Lower leg skin (tissue), 4 donors: ENCODE measurements around the gene MYL12B. TPM values are rescaled to one million over a fixed set of nuclear protein-coding genes. Genes with fewer than 3 reads are reported as not detected.
A peak's percentile ranks its signal among the peaks of the same experiment; 100 is the strongest.

Experiments
- DNase-seq, 2 donors: peaks; one replicate each; pipeline ENCODE4 v3.0.0-alpha.2; 2019; ENCODE audit warnings: low spot score in 2 of 2
- H3K4me3 ChIP-seq: fragments of 200-600 bp; sonication (generic); 2 replicates; pipeline ENCODE4 v1.5.1; 2017; ENCODE audit warnings: mild to moderate bottlenecking, low read depth; ENCODE audit not compliant: poor library complexity, severe bottlenecking
- CTCF ChIP-seq, 3 donors: fragments of 450-650 bp; IDR thresholded peaks; one replicate each; pipeline ENCODE4 v1.5.1; 2016; ENCODE audit warnings: antibody characterized with exemption in 3 of 3, mild to moderate bottlenecking in 3 of 3, moderate library complexity in 2 of 3
- POLR2A ChIP-seq, 2 donors: fragments of 450-650 bp; IDR thresholded peaks; one replicate each; pipeline ENCODE4 v1.6.1; 2016 to 2017; ENCODE audit warnings: antibody characterized with exemption in 2 of 2, mild to moderate bottlenecking in 1 of 2, moderate library complexity in 1 of 2
- WGBS, 2 donors: methylation state at CpG; one replicate each; pipeline ENCODE4 v1.1.5; 2018; 5-methylcytosine and 5-hydroxymethylcytosine counted together
- intact Hi-C: fragments of 100-400 bp; cut with DNase I; formaldehyde crosslinking; loops from one replicate; pipeline ENCODE4 v1.15.0; 2023; ENCODE audit warnings: low total_unique reads
- total RNA-seq, 4 donors: library from RNA; depleted of rRNA; stranded (reverse); fragments of >200 nt; gene quantifications; one replicate each; pipeline ENCODE4 v1.1.0, GENCODE V29; 2016

MYL12B gene
- total RNA-seq, 4 donors from 2014 or later = 240 to 360 (median 286) TPM

GRCh38 chr18:3245185-3245564 is 16.8 kb upstream of the MYL12B start:
- WGBS, 2 donors = 46 to 66% methylated on average over 1 of the region's 1 CpG
- TF ChIP-seq CTCF (IDR thresholded peaks at IDR 0.05) (no peak), POLR2A (IDR thresholded peaks at IDR 0.05) (no peak)
- intact Hi-C loops = no loop called here
- no peak overlapping the region for H3K4me3 ChIP-seq
- DNase-seq = no peak

- TF ChIP-seq POLR2A (IDR thresholded peaks at IDR 0.05) (no peak), CTCF (IDR thresholded peaks at IDR 0.05) (peak in 1 of 3 donors; percentile 81)
- intact Hi-C loops = loop anchor here (2.0 kb wide), 1 partner anchor 311 kb away; no protein-coding TSS in a partner anchor
- WGBS, 2 donors = 7% methylated on average over 29 of the region's 29 CpGs
- DNase-seq = peak; percentile 86 to 97
- H3K4me3 ChIP-seq = peak overlapping the region; percentile 12
These were observed 15.9 kb upstream of the MYL12B start for GRCh38 chr18:3245853-3246634.

GRCh38 chr18:3246635-3247239 is 15.2 kb upstream of the MYL12B start:
- WGBS, 2 donors = 31 to 38% methylated on average over 21 to 23 of the region's 23 CpGs
- intact Hi-C loops = loop anchor here (2.0 kb wide), 1 partner anchor 312 kb away; no protein-coding TSS in a partner anchor
- TF ChIP-seq CTCF (IDR thresholded peaks at IDR 0.05) = no peak
- DNase-seq = peak; percentile 60 to 90
- peak overlapping the region; percentile 12 for H3K4me3 ChIP-seq

GRCh38 chr18:3247240-3248061 is 14.5 kb upstream of the MYL12B start, which contains the start of gene MYL12A:
TSS of gene MYL12A (plus strand) at chr18:3247801. CDS start at chr18:3253248, 5,447 bp downstream.
- intact Hi-C loops = loop anchor here (2.0 kb wide), 1 partner anchor 313 kb away; no protein-coding TSS in a partner anchor
- TF ChIP-seq POLR2A (IDR thresholded peaks at IDR 0.05) (peak in 1 of 2 donors; percentile 65), CTCF (IDR thresholded peaks at IDR 0.05) (no peak)
- peak within 1 kb of the TSS; percentile 97 for H3K4me3 ChIP-seq
- DNase-seq = peak; percentile 96 to 99
- 0 to 1% methylated on average over 55 to 65 of the region's 65 CpGs for WGBS, 2 donors

- WGBS, 2 donors = 0 to 1% methylated on average over 22 of the region's 22 CpGs
- DNase-seq = no peak
- intact Hi-C loops = no loop called here
- no peak for TF ChIP-seq CTCF (IDR thresholded peaks at IDR 0.05)
- TF ChIP-seq POLR2A (IDR thresholded peaks at IDR 0.05) = no peak
- peak overlapping the region; percentile 97 for H3K4me3 ChIP-seq
These were observed 13.8 kb upstream of the MYL12B start for GRCh38 chr18:3248062-3248657.
